WTC11 (cell line): ENCODE results near the gene LAMA3.

Experiments used
- ZNF232 ChIP-seq: sonication (generic); formaldehyde crosslinking; IDR thresholded peaks from 2 replicates; pipeline ENCODE4 v1.8.0; 2022; ENCODE audit warnings: mild to moderate bottlenecking, missing genetic modification reagents
- TF ChIP-seq, protein P1 (sequence below): fragments of 200-600 bp; IDR thresholded peaks from 2 replicates; pipeline ENCODE4 v1.8.0; 2022; ENCODE audit warnings: antibody characterized with exemption

DNA sequence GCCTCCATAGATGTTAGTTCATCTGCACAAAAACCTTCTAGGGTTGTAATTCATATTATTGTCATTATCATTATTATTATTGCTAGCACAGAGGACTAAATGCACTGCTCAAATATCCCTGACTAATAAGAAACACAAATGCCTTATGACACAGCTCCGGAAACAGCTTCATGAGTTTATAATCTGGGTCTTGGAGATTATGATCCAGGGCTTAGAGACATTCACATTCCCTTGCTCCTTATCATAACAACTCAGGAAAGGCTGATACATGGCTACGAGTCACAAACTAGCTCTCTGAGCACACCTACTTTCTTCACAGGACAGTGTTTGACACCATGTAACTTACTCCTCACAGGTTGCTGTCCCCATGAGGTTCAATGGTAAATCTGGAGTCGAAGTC, 223.1 kb downstream of the LAMA3 start:
- no peak for TF ChIP-seq ZNF232 (CRISPR knock-in tag)
- TF ChIP-seq, protein P1, sequence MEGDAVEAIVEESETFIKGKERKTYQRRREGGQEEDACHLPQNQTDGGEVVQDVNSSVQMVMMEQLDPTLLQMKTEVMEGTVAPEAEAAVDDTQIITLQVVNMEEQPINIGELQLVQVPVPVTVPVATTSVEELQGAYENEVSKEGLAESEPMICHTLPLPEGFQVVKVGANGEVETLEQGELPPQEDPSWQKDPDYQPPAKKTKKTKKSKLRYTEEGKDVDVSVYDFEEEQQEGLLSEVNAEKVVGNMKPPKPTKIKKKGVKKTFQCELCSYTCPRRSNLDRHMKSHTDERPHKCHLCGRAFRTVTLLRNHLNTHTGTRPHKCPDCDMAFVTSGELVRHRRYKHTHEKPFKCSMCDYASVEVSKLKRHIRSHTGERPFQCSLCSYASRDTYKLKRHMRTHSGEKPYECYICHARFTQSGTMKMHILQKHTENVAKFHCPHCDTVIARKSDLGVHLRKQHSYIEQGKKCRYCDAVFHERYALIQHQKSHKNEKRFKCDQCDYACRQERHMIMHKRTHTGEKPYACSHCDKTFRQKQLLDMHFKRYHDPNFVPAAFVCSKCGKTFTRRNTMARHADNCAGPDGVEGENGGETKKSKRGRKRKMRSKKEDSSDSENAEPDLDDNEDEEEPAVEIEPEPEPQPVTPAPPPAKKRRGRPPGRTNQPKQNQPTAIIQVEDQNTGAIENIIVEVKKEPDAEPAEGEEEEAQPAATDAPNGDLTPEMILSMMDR: no peak
